ENCODE measurements around the gene SOBP. TPM values are rescaled to one million over a fixed set of nuclear protein-coding genes. Genes with fewer than 3 reads are reported as not detected.

Gene SOBP
- total and polyA plus RNA-seq, 10 donors: 0.87 to 7.8 (median 4.9) TPM

GRCh38 chr6:107536180-107536961, 46.5 kb downstream of the SOBP start:
- no peaks in the 10 kb centered on the region for H3K4me1 ChIP-seq
- H3K27ac ChIP-seq: no peak overlapping the region
- no peak for TF ChIP-seq CTCF (IDR thresholded peaks at IDR 0.05 in 8 of 11, conservative IDR thresholded peaks at IDR 0.05 in 3 of 11)
- TF ChIP-seq POLR2A (IDR thresholded peaks at IDR 0.05): no peak
- TF ChIP-seq POLR2AphosphoS5 (IDR thresholded peaks at IDR 0.05): no peak
- H3K27me3 ChIP-seq (replicated peaks in 1 of 7): peaks cover 0 to 4% (median 0%) of the 10 kb centered on the region in 7 donors
- no peak for DNase-seq
- H3K9me3 ChIP-seq: no peaks in the 10 kb centered on the region
- WGBS, 5 donors: 85 to 91% (median 87%) methylated on average over 6 of the region's 6 CpGs
- H3K4me3 ChIP-seq: no peak overlapping the region
- H3K36me3 ChIP-seq: no peaks in the 10 kb centered on the region
- intact Hi-C loops (cut with DNase I; ENCODE audit: low total_unique reads): no loop called here

- no peak for TF ChIP-seq CTCF (IDR thresholded peaks at IDR 0.05 in 8 of 11, conservative IDR thresholded peaks at IDR 0.05 in 3 of 11)
- TF ChIP-seq POLR2A (IDR thresholded peaks at IDR 0.05): no peak
- no peak for TF ChIP-seq POLR2AphosphoS5 (IDR thresholded peaks at IDR 0.05)
- intact Hi-C loops (cut with DNase I; ENCODE audit: low total_unique reads): no loop called here
- Histone ChIP-seq H3K36me3 (no peaks in the 10 kb centered on the region), H3K27ac (no peak overlapping the region), H3K9me3 (no peaks in the 10 kb centered on the region), H3K27me3 (replicated peaks in 1 of 7) (peaks cover 0 to 4% (median 0%) of the 10 kb centered on the region in 7 donors), H3K4me1 (no peaks in the 10 kb centered on the region), H3K4me3 (no peak overlapping the region)
- WGBS, 5 donors: 88 to 94% (median 92%) methylated on average over 3 of the region's 3 CpGs
- no peak for DNase-seq
These were observed 47.6 kb downstream of the SOBP start for GRCh38 chr6:107537559-107537958.

GRCh38 chr6:107538856-107539387, 49.0 kb downstream of the SOBP start:
- no peak overlapping the region for H3K27ac ChIP-seq
- WGBS, 5 donors: 81 to 88% (median 84%) methylated on average over 4 of the region's 4 CpGs
- H3K27me3 ChIP-seq (replicated peaks in 1 of 7): peaks cover 0 to 4% (median 0%) of the 10 kb centered on the region in 7 donors
- TF ChIP-seq POLR2AphosphoS5 (IDR thresholded peaks at IDR 0.05): no peak
- no peak for TF ChIP-seq POLR2A (IDR thresholded peaks at IDR 0.05)
- TF ChIP-seq CTCF (IDR thresholded peaks at IDR 0.05 in 8 of 11, conservative IDR thresholded peaks at IDR 0.05 in 3 of 11): no peak
- H3K4me1 ChIP-seq: no peaks in the 10 kb centered on the region
- DNase-seq: no peak
- no peaks in the 10 kb centered on the region for H3K9me3 ChIP-seq
- no peaks in the 10 kb centered on the region for H3K36me3 ChIP-seq
- H3K4me3 ChIP-seq: no peak overlapping the region
- intact Hi-C loops (cut with DNase I; ENCODE audit: low total_unique reads): no loop called here

- Histone ChIP-seq H3K36me3 (no peaks in the 10 kb centered on the region), H3K4me3 (no peak overlapping the region), H3K27ac (no peak overlapping the region), H3K9me3 (no peaks in the 10 kb centered on the region), H3K4me1 (no peaks in the 10 kb centered on the region), H3K27me3 (replicated peaks in 1 of 7) (peaks cover 0 to 4% (median 0%) of the 10 kb centered on the region in 7 donors)
- TF ChIP-seq CTCF (IDR thresholded peaks at IDR 0.05 in 8 of 11, conservative IDR thresholded peaks at IDR 0.05 in 3 of 11) (no peak), POLR2A (IDR thresholded peaks at IDR 0.05) (no peak), POLR2AphosphoS5 (IDR thresholded peaks at IDR 0.05) (no peak)
- WGBS, 5 donors: 65 to 80% (median 75%) methylated on average over 6 of the region's 6 CpGs
- DNase-seq: no peak
- intact Hi-C loops (cut with DNase I; ENCODE audit: low total_unique reads): no loop called here
These were observed 49.5 kb downstream of the SOBP start for GRCh38 chr6:107539409-107539808.
